Suprapubic skin (tissue), 4 donors: ENCODE results near the gene HERC6. TPM values are rescaled to one million over a fixed set of nuclear protein-coding genes. Genes with fewer than 3 reads are reported as not detected.

Experiments
- DNase-seq, 2 donors: peaks; one replicate each; pipeline ENCODE4 v3.0.0-alpha.2; 2019; ENCODE audit warnings: low spot score in 2 of 2
- H3K27ac ChIP-seq: fragments of 200-600 bp; sonication (generic); one replicate; pipeline ENCODE4 v1.5.1; 2019
- H3K27me3 ChIP-seq: fragments of 200-600 bp; sonication (generic); one replicate; pipeline ENCODE4 v1.5.1; 2019
- H3K36me3 ChIP-seq: fragments of 200-600 bp; sonication (generic); one replicate; pipeline ENCODE4 v1.5.1; 2019
- H3K4me1 ChIP-seq: fragments of 200-600 bp; sonication (generic); one replicate; pipeline ENCODE4 v1.5.1; 2019
- H3K4me3 ChIP-seq: fragments of 200-600 bp; sonication (generic); one replicate; pipeline ENCODE4 v1.5.1; 2019; ENCODE audit warnings: mild to moderate bottlenecking
- H3K9me3 ChIP-seq: fragments of 200-600 bp; sonication (generic); one replicate; pipeline ENCODE4 v1.5.1; 2019
- EP300 ChIP-seq: sonication (generic); formaldehyde crosslinking; IDR thresholded peaks from one replicate; pipeline ENCODE4 v1.6.1; 2017; ENCODE audit warnings: antibody characterized with exemption
- POLR2A ChIP-seq, 2 donors: fragments of 450-650 bp; IDR thresholded peaks; one replicate each; pipeline ENCODE4 v1.6.1; 2017; ENCODE audit warnings: antibody characterized with exemption in 2 of 2, mild to moderate bottlenecking in 2 of 2, moderate library complexity in 2 of 2
- POLR2AphosphoS5 ChIP-seq, 3 donors: sonication (generic); formaldehyde crosslinking; IDR thresholded peaks; one replicate each; pipeline ENCODE4 v1.6.1; 2017; ENCODE audit warnings: antibody characterized with exemption in 3 of 3
- WGBS: methylation state at CpG from one replicate; pipeline ENCODE4 v1.1.5; 2018; 5-methylcytosine and 5-hydroxymethylcytosine counted together
- total RNA-seq, 4 donors: library from RNA; depleted of rRNA; stranded (reverse); fragments of >200 nt; gene quantifications; one replicate each; pipeline ENCODE4 v1.1.0, GENCODE V29; 2016
- TF ChIP-seq, protein P1 (sequence below), 2 donors: fragments of 200-600 bp in 1 of 2; fragments of 450-650 bp in 1 of 2; sonication (generic) in 1 of 2; IDR thresholded peaks; one replicate each; pipeline ENCODE4 v1.5.1; 2016 to 2019; ENCODE audit warnings: antibody characterized with exemption in 2 of 2, mild to moderate bottlenecking in 1 of 2, moderate library complexity in 1 of 2

Gene HERC6
- total RNA-seq, 4 donors from 2014 or later: 2.7 to 7.9 (median 3.1) TPM

DNA sequence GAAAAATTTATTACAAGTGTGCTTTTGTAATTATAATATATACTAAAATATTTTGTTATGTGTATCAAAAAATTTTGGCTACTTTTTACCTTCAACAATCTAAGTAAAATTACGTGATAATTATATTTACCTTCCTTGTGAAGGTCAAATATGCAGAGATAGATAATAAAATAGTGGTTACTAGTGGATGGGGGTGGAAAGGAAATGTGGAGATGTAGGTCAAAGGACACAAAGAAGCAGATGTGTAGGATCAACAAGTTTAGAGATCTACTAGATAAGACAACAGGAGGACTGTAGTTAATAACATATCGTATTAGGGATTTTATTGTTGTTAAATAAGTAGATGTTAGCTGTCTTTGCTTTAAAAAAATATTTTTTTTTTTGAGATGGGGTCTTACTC is 99.6 kb downstream of the HERC6 start:
- 90% methylated on average over 2 of the region's 2 CpGs for WGBS
- DNase-seq: no peak
- TF ChIP-seq EP300: no peak
- no peak for TF ChIP-seq POLR2AphosphoS5 (IDR thresholded peaks at IDR 0.05)
- TF ChIP-seq, protein P1, sequence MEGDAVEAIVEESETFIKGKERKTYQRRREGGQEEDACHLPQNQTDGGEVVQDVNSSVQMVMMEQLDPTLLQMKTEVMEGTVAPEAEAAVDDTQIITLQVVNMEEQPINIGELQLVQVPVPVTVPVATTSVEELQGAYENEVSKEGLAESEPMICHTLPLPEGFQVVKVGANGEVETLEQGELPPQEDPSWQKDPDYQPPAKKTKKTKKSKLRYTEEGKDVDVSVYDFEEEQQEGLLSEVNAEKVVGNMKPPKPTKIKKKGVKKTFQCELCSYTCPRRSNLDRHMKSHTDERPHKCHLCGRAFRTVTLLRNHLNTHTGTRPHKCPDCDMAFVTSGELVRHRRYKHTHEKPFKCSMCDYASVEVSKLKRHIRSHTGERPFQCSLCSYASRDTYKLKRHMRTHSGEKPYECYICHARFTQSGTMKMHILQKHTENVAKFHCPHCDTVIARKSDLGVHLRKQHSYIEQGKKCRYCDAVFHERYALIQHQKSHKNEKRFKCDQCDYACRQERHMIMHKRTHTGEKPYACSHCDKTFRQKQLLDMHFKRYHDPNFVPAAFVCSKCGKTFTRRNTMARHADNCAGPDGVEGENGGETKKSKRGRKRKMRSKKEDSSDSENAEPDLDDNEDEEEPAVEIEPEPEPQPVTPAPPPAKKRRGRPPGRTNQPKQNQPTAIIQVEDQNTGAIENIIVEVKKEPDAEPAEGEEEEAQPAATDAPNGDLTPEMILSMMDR (IDR thresholded peaks at IDR 0.05): no peak
- no peak for TF ChIP-seq POLR2A (IDR thresholded peaks at IDR 0.05)
- Histone ChIP-seq H3K27me3 (no peaks in the 10 kb centered on the region), H3K9me3 (no peaks in the 10 kb centered on the region), H3K4me1 (no peaks in the 10 kb centered on the region), H3K4me3 (no peak overlapping the region), H3K36me3 (peaks cover 6% of the 10 kb centered on the region), H3K27ac (no peak overlapping the region)

GRCh38 chr4:88481537-88481936 is 102.9 kb downstream of the HERC6 start:
- no peak for DNase-seq
- 45% methylated on average over 1 of the region's 1 CpG for WGBS
- Histone ChIP-seq H3K4me3 (no peak overlapping the region), H3K27ac (no peak overlapping the region), H3K4me1 (no peaks in the 10 kb centered on the region), H3K9me3 (no peaks in the 10 kb centered on the region), H3K27me3 (no peaks in the 10 kb centered on the region), H3K36me3 (peaks cover 5% of the 10 kb centered on the region)
- no peak for TF ChIP-seq POLR2A (IDR thresholded peaks at IDR 0.05)
- TF ChIP-seq POLR2AphosphoS5 (IDR thresholded peaks at IDR 0.05): no peak
- TF ChIP-seq, protein P1 (IDR thresholded peaks at IDR 0.05): no peak
- TF ChIP-seq EP300: no peak

DNA sequence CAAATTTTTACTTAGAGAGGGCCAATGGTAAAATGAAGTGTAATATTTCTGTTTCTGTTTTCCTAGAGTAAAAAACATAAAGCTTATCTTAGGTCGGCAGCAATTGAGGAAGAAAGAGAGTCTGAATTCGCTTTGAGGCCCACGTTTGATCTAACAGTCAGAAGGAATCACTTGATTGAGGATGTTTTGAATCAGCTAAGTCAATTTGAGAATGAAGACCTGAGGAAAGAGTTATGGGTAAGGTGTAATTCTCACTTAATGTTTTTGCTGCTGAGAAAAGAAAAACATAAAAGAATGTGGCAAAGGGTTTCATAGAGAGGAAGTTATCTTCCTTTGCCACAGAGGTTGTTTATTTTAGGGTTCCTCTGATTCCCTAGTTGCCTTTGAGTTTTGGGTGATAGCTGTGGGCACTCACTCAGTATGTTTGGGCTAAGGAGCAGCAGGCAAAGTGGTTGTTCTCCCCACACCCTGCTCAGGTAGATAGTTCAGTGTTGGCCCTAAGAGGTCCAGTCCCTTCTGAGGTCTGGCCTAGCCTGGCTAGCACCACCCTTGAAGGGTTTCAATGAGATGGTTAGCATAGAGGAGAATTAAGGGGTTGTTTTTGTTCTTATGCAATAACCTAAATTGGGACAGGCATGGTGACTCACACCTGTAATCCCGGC is 110.6 kb downstream of the HERC6 start:
- H3K27me3 ChIP-seq: no peaks in the 10 kb centered on the region
- 83% methylated on average over 4 of the region's 4 CpGs for WGBS
- no peak for DNase-seq

More for the DNA sequence above, 110.6 kb downstream of the HERC6 start:
- Histone ChIP-seq H3K27ac (no peak overlapping the region), H3K36me3 (peaks cover 9% of the 10 kb centered on the region), H3K4me3 (no peak overlapping the region), H3K4me1 (no peaks in the 10 kb centered on the region), H3K9me3 (no peaks in the 10 kb centered on the region)
- no peak for TF ChIP-seq POLR2AphosphoS5 (IDR thresholded peaks at IDR 0.05)
- TF ChIP-seq EP300: no peak
- TF ChIP-seq, protein P1 (IDR thresholded peaks at IDR 0.05): no peak
- no peak for TF ChIP-seq POLR2A (IDR thresholded peaks at IDR 0.05)

Other genes with a start within 250 kb of the HERC6 start
- 1 to 10 TPM in 3 of 4 donors, under 1 TPM in 1; 0.72 to 5.1 (median 2.4) TPM for gene ABCG2, start 220.2 kb upstream of the HERC6 start, total RNA-seq
- 10 to 100 TPM in 1 of 4 donors, 1 to 10 TPM in 3; 7.8 to 10.5 (median 9.2) TPM for gene PPM1K, start 94.3 kb upstream of the HERC6 start, total RNA-seq
- gene HERC5, start 78.3 kb downstream of the HERC6 start, total RNA-seq: 1 to 10 TPM; 1.1 to 2.8 (median 1.8) TPM
- 10 to 100 TPM; 52.0 to 88.9 (median 82.2) TPM for gene PYURF, start 144.9 kb downstream of the HERC6 start, total RNA-seq
- 100 to 1,000 TPM in 1 of 4 donors, 10 to 100 TPM in 3; 41.6 to 110 (median 48.0) TPM for gene HERC3, start 213.6 kb downstream of the HERC6 start, total RNA-seq